GM15510 (cell line): Measurements from ENCODE around the gene COMMD1.

Experiments
- POLR2A ChIP-seq: IDR thresholded peaks from 3 replicates; pipeline ENCODE4 v1.6.1; 2011; ENCODE audit warnings: borderline replicate concordance; ENCODE audit not compliant: insufficient read length; ENCODE audit errors: extremely low read depth

The COMMD1 gene

DNA sequence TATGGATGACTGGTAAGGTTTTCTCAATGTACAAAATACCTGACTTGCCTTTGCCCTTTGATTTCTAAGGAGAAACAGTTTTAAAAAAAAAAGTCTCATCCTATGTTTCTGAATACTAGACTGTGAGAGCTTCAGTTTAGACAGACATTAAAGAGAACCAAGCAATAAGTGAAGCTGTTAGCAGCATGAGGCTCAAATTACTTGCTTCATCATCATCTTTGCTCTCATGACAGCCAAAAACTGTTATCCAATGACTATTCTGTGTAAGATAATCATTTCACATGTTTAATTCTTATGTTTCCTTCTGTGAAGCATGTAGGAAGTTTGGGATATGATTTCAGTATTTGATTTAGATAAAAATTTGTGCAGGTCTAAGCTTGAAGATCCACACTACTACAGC is 129.2 kb downstream of the COMMD1 start:
- no peak for TF ChIP-seq POLR2A

GRCh38 chr2:62036229-62036628 is 130.8 kb downstream of the COMMD1 start:
- no peak for TF ChIP-seq POLR2A

DNA sequence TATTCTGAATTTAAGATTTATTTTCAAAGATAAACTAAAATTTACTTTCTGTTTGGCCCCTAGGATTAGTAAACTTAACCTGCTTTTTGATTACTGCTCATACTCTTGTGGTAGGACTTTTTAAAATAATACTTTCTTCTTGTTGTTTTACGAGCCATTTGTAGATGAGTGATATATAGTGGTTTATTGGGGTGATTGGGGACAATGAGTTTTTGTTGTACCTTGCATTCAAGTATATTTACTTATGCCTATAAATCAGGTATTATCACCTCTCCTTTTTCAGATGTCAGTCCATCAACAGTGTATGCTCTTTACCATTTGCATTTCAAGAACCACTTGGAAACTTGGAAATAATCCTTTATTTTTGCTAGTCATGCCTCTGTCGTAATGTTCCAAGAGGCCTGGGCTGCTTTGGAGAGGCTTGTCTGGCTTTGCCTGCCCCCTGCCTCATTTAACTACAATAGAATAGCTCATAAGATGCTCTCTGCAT is 131.3 kb downstream of the COMMD1 start:
- TF ChIP-seq POLR2A: no peak

DNA sequence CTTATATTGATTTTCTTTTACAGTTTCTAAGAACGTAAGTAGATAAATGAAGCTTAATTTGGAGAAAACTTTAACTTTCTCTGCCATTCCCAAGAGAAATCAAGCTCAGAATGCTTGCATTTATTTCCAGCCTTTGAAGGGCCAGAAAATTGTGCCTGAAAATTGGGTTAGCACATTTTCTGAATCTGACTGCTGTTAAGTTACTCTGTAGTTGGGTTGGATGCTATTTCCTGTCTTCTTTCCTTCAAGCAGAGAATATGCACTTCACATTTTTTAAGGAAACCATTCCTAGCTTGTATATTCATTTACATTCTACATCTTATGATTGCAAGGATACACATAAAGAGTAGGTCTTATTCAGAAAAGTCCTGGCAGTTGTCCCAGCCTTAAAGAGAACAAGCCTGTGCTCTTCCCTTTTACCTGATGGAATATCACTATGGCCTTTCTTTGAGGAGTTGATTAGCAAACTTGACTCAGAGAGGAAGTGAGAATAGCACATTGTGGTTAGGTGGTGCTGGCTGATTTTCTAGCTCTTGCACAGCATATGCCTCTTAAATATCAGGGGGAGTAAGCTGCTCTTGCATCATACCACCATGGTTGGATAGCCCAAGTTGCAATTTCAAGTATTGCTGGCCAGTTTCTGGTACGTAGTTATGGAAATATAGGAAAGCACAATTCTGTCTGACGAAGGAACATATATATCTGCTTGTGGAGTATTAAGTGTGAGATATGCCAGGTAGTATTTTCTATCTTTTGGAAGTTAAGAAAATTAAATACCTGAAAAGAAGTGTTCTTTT is 133.7 kb downstream of the COMMD1 start:
- TF ChIP-seq POLR2A: no peak

- TF ChIP-seq POLR2A: no peak
Measured at GRCh38 chr2:62040926-62041325, 135.5 kb downstream of the COMMD1 start.

DNA sequence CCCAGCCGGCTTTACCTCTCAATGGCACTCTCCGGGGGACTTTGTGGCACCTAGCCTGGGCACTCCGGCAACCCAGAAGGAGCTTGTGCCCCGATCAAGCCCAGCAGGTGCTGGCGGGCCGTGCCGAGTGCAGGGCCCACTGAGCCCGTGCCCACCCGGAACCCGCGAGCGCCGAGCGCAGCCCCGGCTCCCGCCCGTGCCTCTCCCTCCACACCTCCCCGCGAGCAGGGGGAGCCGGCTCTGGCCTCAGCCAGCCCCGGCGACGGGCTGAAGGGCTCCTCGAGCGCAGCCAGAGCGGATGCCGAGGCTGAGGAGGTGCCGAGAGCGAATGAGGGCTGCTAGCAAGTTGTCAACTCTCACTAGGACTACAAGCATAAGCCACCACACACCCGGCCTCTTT is 136.9 kb downstream of the COMMD1 start:
- TF ChIP-seq POLR2A: no peak

GRCh38 chr2:62042944-62043343 is 137.5 kb downstream of the COMMD1 start:
- TF ChIP-seq POLR2A: no peak

GRCh38 chr2:62045017-62045543 is 139.6 kb downstream of the COMMD1 start:
- TF ChIP-seq POLR2A: no peak

DNA sequence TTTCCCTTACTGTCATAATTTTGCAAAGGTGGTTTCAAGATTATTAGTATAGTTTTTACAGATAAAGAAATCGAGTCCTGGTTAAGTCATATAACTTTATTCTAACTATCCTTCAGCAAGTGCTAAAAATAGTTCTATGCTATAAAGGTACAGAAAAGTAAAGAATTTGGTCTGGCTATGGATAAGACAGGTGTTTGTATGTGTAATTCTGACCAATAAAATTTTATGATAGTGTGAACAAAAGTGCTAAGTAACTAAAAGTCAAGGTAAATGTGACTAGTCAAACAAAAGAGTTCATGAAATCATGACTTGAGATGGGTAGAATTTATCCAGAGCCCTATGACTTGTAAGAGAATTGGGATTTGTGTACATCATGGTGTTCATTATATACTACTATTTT is 140.7 kb downstream of the COMMD1 start:
- TF ChIP-seq POLR2A: no peak

- TF ChIP-seq POLR2A: no peak
Measured at GRCh38 chr2:62050456-62051045, 145.1 kb downstream of the COMMD1 start.

- TF ChIP-seq POLR2A: no peak
Measured at GRCh38 chr2:62054029-62054791, 148.7 kb downstream of the COMMD1 start.

- no peak for TF ChIP-seq POLR2A
Measured at GRCh38 chr2:62054916-62055450, 149.5 kb downstream of the COMMD1 start.

DNA sequence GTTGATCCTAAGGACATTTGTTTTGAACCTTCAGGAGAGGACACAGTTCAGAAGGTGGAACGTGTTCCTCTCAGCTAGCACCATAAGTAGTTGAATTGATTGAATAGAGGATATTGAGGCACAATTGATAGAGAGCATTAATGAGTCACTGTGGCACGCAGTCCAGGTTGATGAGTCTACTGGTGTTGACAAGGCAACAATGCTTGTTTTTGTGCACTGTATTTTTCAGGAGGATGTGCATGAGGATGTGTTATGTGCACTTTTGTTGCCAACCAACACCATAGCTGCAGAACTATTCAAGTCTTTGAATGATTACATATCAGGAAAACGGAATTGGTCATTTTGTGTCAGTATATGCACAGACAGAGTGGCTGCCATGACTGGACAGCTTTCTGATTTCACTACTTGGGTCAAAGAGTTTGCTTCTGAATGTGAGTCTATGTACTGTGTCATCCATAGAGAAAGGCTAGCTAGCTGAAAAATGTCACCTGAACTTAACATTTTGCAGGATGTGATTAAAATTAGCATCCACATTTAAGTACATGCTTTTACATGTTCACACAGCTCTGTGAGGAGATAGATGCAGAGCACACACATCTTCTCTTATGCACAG is 150.4 kb downstream of the COMMD1 start:
- no peak for TF ChIP-seq POLR2A

DNA sequence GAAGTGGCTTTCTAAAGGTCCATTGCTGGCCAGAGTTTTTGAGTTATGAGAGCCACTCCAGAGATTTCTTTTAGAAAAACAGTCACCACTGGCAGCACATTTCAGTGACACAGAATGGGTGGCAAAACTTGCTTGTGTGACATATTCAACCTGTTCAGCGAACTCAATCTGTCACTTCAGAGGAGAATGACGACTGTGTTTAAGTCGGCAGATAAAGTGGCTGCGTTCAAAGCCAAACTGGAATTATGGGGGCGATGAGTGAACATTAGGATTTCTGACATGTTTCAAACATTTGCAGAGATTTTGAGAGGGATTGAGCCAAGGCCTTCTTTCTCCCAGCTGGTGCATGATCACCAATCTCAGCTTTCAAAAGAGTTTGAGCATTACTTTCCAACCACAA is 150.9 kb downstream of the COMMD1 start:
- TF ChIP-seq POLR2A: no peak

DNA sequence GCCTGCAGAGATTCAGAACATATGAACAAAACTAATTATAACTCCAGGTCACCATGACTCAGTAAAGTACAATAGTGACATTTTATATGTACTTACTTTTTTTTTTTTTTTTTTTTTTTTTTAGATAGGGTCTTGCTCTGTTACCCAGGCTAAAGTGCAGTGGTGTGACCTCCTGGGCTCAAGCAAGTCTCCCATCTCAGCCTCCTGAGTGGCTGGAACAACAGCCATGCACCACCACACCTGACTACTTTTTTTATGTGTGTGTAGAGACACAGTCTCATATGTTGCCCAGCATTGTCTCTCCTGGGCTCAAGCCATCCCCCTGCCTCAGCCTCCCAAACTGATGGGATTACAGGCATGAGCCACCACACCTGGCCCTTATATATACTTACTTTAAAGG is 159.8 kb downstream of the COMMD1 start:
- no peak for TF ChIP-seq POLR2A

- no peak for TF ChIP-seq POLR2A
Measured at GRCh38 chr2:62071126-62071598, 165.7 kb downstream of the COMMD1 start.
